IMR-90 (cell line): Measurements from ENCODE around the gene UMODL1. TPM values are rescaled to one million over a fixed set of nuclear protein-coding genes. Genes with fewer than 3 reads are reported as not detected.

Experiments used
- MAZ ChIP-seq: IDR thresholded peaks from 2 replicates; pipeline ENCODE4 v1.6.1; 2012; ENCODE audit warnings: low read depth, mild to moderate bottlenecking, low read length, improper control_type of control experiment, moderate library complexity, borderline replicate concordance
- polyA plus RNA-seq, 3 experiments: library from polyadenylated mRNA; depleted of rRNA; stranded (reverse); fragments of >200 nt; gene quantifications; 2 replicates each; pipeline ENCODE4 v1.2.3, GENCODE V29; 2012; ENCODE audit warnings: low replicate concordance in 1 of 3
- total RNA-seq: library from RNA; depleted of rRNA; stranded (reverse); fragments of >200 nt; gene quantifications from 2 replicates; pipeline ENCODE4 v1.2.3, GENCODE V29; 2012; rRNA removed

The UMODL1 gene
- total and polyA plus RNA-seq, 2 of the 4 experiments (the other 2 are of a cell fraction): 0.02 TPM; not detected in 1

- no peak for TF ChIP-seq MAZ
These were observed 120.8 kb downstream of the UMODL1 start (continued) for GRCh38 chr21:42191696-42192595.

Other genes starting within 250 kb of the UMODL1 start
- 5.6 and 8.8 TPM in 2 replicates for gene PRDM15, start 192.0 kb upstream of the UMODL1 start, total RNA-seq
- 7.3 and 7.6 TPM in 2 replicates for gene PRDM15, start 192.0 kb upstream of the UMODL1 start, polyA plus RNA-seq (2012; rRNA removed)
- gene C2CD2, start 117.3 kb upstream of the UMODL1 start, total RNA-seq: 19.4 and 25.3 TPM in 2 replicates
- gene C2CD2, start 117.3 kb upstream of the UMODL1 start, polyA plus RNA-seq (2012; rRNA removed): 10.6 and 15.6 TPM in 2 replicates
- gene ZBTB21, start 61.0 kb upstream of the UMODL1 start, total RNA-seq: 12.0 and 13.6 TPM in 2 replicates
- 6.8 and 7.8 TPM in 2 replicates for gene ZBTB21, start 61.0 kb upstream of the UMODL1 start, polyA plus RNA-seq (2012; rRNA removed)
- under 0.01 and 0.36 TPM in 2 replicates for gene ABCG1, start 147.8 kb downstream of the UMODL1 start, total RNA-seq
- gene ABCG1, start 147.8 kb downstream of the UMODL1 start, polyA plus RNA-seq (2012; rRNA removed): 0.14 and 0.19 TPM in 2 replicates
- not detected in 2 replicates for gene TFF3, start 244.1 kb downstream of the UMODL1 start, total RNA-seq
- gene TFF3, start 244.1 kb downstream of the UMODL1 start, polyA plus RNA-seq (2012; rRNA removed): not detected in 2 replicates